HK-2 (cell line): ENCODE data around the gene ANKMY1.

Source experiments
- DNase-seq: peaks from one replicate; pipeline ENCODE4 v3.0.0-alpha.2; 2018; ENCODE audit not compliant: unreplicated experiment

The ANKMY1 gene

DNA sequence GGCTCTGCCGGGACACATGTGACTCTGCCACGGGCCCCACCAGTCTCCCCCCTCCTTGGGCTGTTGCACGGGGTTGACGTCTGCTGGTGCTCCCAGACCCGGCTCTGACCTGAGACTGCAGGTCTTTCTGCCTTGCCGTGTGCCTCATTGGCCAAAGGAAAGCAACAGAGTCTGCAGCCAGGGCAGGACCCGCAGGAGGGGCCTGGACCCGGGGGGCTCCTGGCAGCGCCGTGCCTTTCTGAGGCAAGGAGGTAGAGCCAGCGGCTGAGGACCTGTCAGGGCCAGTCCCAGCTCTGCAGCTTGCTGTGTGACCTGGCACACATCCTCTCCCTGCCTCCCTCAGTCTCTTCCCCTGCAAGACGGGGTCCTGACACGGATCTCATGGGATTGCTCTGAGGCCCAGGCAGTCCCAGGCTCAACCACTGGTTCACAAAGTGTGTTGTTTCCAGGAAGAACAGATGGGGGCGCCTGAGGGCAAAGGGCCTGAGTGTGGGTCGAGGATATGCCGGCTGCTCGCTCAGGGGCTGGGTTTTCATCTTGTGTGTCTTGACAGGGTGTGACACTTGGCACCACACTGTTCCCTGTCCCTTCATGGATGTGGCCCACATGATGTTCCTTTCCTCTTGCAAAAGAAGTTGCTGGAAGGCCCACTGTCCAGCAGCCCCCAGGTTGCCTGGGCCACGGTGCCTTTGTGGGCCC, 37.7 kb upstream of the ANKMY1 start:
- no peak for DNase-seq

GRCh38 chr2:240594511-240595380, 37.0 kb upstream of the ANKMY1 start:
- DNase-seq, result no peak

DNA sequence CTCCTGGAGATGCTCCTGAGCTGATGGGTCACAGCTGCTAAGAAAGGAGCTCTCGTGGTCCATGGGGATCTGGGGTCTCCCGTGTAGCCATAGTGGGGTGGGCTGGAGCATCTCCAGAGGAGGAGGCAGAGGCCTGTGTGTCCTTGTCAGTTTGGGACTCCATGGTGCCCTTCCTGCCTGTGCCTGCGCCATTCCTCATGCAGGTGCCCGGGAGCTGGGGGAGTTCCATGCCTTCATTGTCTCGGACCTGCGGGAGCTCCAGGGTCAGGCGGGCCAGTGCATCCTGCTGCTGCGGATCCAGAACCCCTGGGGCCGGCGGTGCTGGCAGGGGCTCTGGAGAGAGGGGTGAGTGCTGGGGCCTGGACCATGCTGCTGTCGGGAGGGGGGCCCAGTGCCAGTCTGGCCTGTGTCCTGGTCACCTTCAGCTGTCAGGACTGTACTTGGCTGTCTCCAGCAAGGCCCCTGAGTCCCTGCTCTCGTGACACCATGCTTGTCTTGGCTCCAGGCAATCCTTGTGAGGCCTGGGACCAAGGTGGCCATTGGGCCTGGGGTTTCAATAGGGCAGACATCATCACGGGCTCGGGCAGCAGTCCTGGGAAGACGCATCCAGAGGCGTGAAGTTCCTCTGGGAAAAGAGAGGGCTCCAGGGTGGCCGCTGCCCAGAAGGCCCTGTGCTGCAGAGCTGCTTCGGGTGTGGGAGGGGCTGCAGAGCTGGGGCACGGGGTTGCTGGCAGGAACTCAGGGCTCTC, 36.1 kb upstream of the ANKMY1 start:
- DNase-seq, result no peak

DNA sequence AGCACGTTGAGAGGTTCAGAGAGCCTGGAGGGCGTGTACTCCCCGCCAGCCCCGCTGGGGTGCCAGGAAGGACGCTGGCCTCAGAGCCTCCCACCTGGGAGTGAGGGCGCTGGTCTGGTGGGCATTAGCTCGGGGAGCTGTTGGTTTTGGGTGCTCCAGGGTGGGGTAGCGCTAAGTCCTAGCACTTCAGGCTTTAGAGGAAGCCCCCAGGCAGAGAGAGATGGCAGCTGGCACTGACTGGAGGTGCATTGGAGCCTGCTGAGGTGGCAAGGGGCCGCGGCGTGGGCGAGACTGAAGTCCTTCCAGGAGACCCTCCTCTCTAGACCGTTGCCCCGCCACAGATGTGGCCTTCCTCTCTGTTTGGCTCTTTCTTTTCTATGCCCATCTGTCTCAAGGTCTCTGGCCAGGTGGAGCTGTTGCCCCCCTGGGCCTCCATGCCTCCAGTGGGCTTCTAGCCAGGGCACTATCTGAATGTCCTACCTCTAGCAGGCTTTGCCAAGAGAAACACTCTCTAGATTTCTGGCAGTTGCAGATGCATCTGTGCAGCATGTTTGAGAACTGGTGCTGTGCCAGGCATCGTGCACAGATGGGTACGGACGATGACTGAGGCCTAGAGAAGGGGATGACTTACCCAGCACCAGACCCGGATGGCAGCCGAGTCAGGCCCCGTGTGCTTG, 35.4 kb upstream of the ANKMY1 start:
- no peak for DNase-seq

DNA sequence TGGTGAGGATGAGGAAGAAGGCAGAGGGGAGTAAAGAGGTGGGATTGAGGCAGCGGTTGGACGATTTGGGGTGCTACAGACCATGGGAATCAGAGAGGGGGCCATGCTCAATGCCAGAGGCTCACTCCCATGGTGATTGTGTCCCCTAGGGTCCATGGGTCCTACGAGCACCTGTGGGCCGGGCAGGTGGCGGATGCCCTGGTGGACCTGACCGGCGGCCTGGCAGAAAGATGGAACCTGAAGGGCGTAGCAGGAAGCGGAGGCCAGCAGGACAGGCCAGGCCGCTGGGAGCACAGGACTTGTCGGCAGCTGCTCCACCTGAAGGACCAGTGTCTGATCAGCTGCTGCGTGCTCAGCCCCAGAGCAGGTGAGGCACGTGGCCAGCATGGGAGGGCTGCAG, 34.0 kb upstream of the ANKMY1 start:
- no peak for DNase-seq

DNA sequence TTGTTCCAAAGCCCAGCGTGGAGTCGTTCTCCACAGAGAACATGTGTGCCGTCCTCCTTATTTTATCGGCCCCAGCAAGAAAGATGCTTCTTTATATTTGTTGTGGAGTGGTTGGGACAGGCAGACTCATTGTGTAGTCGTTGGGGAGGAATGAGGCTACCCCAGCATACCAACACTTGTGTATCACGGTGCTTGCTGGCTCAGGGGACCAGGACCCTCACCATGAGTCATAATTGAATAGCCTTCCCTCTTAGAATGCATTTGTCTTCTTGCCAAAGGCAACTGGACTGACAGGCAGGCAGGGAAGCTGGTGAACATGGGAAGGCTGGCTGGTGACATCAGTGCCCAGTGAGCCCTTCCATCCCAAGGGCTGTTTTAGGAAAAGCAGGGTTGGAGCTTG, 33.4 kb upstream of the ANKMY1 start:
- DNase-seq, result no peak

DNA sequence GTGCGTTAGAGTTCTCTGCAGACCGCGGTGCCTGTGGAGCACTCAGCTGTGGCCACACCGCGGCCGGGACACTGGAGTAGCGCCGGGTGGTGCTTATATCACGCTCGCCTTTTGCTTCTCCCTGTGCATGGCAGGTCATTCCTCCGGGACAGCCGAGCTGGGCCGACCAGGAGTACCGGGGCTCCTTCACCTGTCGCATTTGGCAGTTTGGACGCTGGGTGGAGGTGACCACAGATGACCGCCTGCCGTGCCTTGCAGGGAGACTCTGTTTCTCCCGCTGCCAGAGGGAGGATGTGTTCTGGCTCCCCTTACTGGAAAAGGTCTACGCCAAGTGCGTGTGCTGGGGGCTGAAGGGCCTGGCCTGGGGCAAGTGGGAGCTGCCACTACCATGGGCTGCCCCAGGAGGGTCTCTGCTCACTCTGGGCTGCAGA, 32.9 kb upstream of the ANKMY1 start:
- DNase-seq, result no peak

- DNase-seq, result no peak
Observed at GRCh38 chr2:240589850-240590525, 32.2 kb upstream of the ANKMY1 start.

DNA sequence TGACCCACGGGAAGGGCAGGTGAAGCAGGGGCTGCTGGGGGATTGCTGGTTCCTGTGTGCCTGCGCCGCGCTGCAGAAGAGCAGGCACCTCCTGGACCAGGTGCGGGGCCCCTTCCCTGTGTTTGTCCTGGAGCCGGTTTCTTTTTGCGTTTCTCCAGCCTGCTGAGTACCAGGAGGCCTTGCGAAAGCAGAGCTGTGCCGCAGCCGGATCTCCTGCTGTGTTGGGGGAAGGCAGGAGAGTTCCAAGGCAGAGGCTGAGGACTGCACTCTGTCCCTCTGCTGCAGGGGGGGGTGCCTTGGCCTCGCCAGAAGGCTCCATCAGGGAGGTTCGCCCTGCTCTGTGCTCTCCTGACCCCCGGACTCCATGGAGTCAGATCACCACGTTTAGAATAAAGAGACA, 31.6 kb upstream of the ANKMY1 start:
- DNase-seq, result no peak

- no peak for DNase-seq
Observed at GRCh38 chr2:240588669-240589068, 30.9 kb upstream of the ANKMY1 start.

DNA sequence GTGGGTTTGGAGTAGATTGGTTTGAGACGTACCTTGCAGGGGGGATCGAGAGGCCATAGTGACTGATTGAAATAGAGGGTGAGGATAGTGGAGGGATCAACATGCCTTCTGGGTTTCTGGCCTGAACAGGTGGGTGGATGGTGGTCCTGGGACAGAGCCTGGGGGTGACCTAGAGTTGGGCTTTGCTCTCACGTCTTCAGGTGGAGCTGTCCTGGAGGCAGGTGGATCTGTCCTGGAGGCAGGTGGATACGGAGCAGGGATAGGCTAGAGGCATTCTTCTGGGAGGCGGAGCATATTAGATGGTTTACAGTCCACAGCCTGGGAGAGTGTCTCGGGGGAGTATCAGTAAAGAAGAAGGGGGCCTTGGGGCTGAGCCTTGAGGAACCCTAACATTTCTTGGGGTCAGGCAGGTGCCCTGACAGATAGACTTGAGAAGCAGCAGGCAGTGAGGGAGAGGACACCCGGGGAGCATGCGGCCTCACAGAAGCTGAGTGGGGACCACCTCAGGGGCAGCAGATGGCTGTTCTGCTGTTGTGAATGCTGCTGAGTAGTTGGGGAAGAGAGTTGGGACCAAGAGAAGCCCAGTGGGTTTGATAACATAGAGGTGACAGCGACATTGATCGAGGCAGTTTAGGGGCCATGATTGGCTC, 30.3 kb upstream of the ANKMY1 start:
- DNase-seq, result no peak

DNA sequence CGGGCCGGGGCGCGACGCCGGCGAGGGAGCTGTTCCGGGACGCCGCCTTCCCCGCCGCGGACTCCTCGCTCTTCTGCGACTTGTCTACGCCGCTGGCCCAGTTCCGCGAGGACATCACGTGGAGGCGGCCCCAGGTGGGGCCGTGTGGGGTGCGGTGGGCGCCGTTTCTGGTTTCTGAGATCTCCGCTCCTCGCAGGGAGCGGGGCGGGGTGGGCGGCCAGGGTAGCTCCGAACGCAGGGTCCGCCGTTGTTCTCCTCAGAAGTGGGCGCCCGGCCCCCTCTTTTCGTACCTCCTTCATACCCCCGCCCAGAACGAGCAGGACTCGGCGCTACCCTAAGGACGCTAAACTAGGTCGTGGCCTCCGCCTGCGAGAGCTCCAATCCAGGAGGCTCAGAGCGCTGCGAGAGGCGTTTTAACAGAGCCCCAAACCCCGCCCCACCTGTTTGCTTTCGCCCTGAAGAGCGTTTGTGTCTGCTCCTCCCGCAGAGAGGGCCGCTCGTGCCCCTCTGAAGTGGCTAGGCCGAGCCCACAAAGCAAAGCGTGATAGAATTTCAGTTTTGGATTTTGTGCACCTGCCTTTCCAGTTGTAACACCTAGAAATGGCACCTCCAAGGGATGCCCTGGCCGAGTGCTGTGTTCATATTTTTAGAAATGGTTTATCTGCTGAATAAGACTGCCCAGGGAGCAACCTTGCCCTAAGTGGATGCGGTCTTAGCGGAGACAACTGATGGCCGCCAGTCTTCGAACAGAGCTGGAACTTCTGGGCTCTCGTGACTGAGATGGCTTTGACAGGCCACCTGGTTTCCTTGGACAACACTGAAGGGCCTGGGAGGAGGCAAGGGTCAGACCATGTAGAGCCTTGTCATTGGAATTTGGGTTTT, 29.4 kb upstream of the ANKMY1 start:
- no peak for DNase-seq

- DNase-seq, result peak; percentile 98
Observed at GRCh38 chr2:240586198-240586918, 28.6 kb upstream of the ANKMY1 start, which contains the start of gene CAPN10. Gene CAPN10 (plus strand): TSS chr2:240586734. CDS start chr2:240586912, 178 bp downstream.

DNA sequence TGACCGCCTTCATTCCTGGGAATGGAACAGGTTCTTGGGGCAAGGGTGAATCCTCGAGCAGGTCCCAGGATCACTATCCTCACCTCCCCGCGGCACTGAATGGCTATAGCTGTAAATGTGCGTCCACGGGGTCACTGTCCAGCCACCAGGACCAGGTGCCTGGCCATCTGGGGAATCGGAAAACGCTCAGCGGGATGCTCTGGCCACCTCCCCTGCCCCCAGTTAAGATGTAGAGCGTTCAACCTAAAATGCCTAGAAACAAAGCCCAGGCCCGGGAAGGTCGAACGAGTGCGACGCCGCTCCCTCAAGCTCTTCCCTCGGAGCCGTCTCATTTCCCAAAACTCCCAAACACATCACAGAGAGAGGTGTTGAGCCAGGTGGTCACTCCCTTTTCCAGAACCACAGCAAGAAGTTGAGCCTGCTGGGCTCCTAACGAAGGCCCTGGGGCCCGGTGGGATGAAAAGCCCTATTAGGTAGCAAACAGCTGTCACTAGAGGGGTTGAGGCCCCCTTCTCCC, 28.0 kb upstream of the ANKMY1 start:
- no peak for DNase-seq

GRCh38 chr2:240585101-240585500, 27.3 kb upstream of the ANKMY1 start:
- DNase-seq, result no peak

GRCh38 chr2:240584486-240585031, 26.8 kb upstream of the ANKMY1 start:
- DNase-seq, result no peak

DNA sequence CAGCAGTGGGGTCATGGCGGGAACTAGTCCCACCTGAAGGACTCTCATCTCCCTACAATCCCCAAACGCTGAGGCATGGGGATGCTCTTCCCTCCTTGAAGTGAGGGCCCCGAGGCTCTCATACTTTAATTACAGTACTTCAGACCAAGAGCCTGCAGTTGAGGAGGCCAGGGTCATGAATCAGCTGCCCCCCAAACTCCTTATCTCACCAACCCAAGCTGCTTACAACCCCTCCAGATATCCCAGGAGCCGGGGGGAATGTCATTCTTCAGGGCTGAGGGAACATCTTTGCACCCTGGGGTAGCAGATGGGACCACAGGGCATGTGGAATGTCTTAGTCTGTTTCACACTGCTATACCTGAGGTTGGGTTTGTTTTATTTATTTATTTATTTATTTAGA, 26.0 kb upstream of the ANKMY1 start:
- no peak for DNase-seq

GRCh38 chr2:240582781-240583180, 25.0 kb upstream of the ANKMY1 start:
- no peak for DNase-seq
